HG03095 (cell line): ENCODE results near the gene NBEAL2.
"Not testable (repeated sequence)": the region's sequence is repeated elsewhere in the genome, so short reads cannot be mapped to it uniquely, and the experiment has no call there.

Source experiments
- ATAC-seq: cut with Tn5 transposase; IDR thresholded peaks from one replicate; pipeline ENCODE4 v1.9.1; 2021; ENCODE audit warnings: moderate library complexity; ENCODE audit not compliant: unreplicated experiment

The NBEAL2 gene

DNA sequence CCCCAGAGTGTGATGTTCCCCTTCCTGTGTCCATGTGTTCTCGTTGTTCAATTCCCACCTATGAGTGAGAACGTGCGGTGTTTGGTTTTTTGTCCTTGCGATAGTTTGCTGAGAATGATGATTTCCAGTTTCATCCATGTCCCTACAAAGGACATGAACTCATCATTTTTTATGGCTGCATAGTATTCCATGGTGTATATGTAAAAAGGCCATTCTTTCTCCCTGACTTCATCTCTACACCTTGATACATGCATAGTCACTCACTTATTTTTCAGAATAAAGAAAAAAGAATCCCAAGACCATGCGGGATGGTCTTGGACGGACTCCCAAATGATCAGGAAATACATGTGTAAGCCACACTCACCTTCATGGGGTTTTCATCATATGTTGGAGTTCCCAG lies 57.8 kb downstream of the NBEAL2 start:
- not testable (repeated sequence) for ATAC-seq

DNA sequence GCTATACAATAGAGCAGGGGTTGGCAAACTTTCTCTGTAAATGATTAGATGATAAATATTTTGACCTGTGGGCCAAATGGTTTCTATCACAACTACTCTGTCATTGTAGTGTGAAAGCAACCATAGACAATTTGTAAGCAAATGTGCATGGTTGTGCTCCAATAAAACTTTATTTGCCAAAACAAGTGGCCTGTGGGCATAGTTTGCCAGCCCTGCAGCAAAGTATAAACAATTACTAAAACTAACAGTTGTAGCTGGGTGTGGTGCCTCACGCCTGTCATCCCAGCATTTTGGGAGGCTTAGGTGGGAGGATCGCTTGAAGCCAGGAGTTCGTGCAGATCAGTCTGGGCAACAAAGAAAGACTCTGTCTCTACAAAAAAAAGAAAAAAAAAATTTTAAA lies 61.6 kb downstream of the NBEAL2 start:
- ATAC-seq = no peak

DNA sequence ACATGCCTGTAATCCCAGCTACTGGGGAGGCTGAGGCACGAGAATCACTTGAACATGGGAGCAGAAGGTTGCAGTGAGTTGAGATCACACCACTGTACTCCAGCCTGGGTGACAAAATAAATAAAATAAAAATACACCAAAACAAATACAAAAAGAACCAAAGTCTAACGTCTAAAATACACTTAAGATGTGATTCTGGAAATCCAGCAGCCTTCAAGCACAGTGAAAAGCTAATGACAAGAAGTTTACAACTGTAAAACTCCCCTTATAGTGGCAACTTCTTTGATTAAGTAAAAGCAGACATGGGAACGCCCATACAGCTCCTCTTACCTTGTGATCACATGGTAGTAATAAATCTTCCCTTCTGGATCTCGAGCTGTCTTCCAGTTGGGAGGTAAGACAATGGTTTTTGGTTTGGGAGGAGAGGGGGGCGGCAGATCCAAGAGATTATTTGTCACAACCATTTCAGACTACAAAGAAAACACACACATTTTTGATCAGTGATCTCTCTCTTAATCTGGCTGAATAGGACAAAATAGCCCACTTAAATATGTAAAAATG lies 62.8 kb downstream of the NBEAL2 start:
- ATAC-seq = no peak

DNA sequence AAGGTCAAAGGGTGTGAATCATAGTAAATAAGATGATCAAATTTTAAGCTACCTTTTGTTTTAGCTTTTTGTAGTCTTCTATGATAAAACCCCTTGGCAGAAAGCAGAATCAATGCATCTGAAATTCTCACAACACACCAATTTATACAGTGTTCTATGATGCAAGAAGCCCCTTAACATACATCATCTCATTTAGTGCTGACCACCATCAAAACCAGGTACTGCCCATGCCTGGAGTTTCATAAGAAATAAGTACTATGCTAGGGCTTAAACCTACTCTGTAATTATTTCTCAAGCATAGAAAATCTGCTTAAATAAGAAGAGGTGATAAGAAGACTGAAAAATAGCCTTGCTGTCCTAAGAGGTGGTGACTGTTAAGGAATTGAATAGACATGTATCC lies 67.6 kb downstream of the NBEAL2 start:
- no peak for ATAC-seq

DNA sequence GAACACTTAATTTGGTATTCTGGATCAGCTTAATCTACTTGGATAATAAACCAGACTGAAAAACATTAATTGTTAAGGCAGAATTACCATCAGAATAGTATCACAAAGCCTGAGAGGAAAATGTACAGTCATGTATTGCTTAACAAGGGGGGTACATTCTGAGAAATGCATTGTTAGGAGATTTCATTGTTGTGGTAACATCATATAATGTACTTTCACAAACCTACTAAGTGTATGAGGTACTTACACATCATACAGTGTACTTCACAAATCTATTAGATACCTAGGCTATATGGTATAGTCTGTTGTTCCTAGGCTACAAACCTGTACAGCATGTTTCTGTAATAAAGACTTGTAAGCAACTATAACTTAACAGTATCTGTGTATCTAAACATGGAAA lies 68.2 kb downstream of the NBEAL2 start:
- ATAC-seq = no peak

DNA sequence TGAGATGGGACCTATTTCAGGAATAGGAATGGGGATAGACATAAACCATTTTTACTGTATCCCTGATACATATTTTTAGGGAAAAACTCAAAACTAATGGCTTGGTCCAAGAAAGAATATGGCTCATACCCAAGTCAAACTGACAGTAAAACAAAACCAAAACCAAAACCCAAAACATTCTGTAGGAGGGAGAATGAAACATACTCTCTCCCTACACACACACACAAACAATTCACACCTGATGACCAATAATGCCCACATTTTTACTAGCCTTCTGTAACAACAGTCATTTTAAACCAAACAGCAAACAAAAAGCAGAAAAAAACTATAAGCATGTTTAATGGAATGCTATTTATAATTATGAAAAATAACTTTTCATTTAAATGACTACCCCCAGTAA lies 74.9 kb downstream of the NBEAL2 start:
- ATAC-seq = no peak

DNA sequence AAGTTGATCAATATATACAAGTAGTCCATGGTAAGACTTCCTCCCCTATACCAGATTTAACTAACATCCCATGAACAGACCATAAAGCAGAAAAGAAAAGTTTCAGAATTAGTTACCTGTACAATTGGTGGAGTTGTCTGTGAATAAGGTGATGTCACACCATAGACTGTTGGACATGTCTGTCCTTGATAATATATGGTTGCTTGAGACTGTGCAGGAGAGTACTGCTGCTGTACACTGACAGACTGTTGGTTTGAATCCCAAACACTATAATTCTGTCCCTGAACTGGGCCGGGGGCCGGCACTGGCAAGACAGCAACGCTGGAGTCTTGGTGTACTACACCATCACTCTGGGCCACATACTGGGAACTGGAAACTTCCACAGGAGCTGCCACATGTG lies 77.2 kb downstream of the NBEAL2 start:
- ATAC-seq = no peak

DNA sequence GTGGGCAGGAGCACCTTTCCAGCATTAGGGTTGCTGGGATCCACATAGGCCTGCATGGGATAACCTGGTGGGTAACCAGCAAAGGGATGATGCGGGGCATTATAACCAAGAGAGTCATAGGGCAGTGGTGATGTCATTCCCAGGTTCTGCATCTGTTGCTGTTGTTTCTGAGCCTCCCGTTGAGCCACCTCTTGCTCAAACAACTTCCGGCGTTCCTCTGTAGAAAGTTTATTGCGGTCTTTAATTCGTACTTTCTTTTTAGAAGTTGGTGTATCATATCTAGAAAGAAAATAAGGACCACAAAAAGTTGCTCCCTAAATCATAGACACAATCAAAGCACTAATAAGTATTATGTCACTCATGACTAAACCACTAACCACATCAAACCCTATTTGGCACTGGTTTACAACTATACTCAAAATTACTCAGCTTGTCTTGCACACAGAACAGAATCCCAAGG lies 77.8 kb downstream of the NBEAL2 start:
- no peak for ATAC-seq
